Panc1 (cell line): ENCODE data around the gene RPH3AL. TPM values are rescaled to one million over a fixed set of nuclear protein-coding genes. Genes with fewer than 3 reads are reported as not detected.

Source experiments
- ATAC-seq: fragments of 200-7000 bp; cut with Tn5 transposase; 2 replicates; pipeline ENCODE4 v1.9.1; 2020; ENCODE audit warnings: mild to moderate bottlenecking, moderate library complexity
- BruUV-seq: library from RNA; stranded (reverse); fragments of 400-500 nt; replicated peaks from 2 replicates; lab custom pipeline; 2021; lab: Mats Ljungman, UMichigan
- CTCF ChIA-PET: fragments of 300-600 bp; sonication (Branson Sonifier 250); formaldehyde crosslinking; loops from one replicate; lab custom pipeline; 2022; ENCODE audit warnings: antibody characterized with exemption; lab: Charles Lee
- POLR2A ChIA-PET: fragments of 300-600 bp; sonication (Branson Sonifier 250); formaldehyde crosslinking; loops from one replicate; lab custom pipeline; 2022; ENCODE audit warnings: antibody characterized with exemption; lab: Charles Lee
- DNase-seq: peaks from one replicate; pipeline ENCODE4 v3.0.0-alpha.2; 2010; ENCODE audit warnings: low read depth, low spot score
- H3K27ac ChIP-seq: 2 replicates; pipeline ENCODE4 v1.5.1; 2011; ENCODE audit warnings: mild to moderate bottlenecking, low read length, inconsistent platforms
- H3K27me3 ChIP-seq: fragments of 200-500 bp; sonication (Bioruptor generic); 2 replicates; pipeline ENCODE4 v1.6.0; 2014; ENCODE audit warnings: low read length, inconsistent platforms; ENCODE audit not compliant: control insufficient read depth, insufficient read depth
- H3K36me3 ChIP-seq: fragments of 200-500 bp; sonication (Bioruptor generic); 2 replicates; pipeline ENCODE4 v1.5.1; 2014; ENCODE audit warnings: inconsistent platforms, mild to moderate bottlenecking, low read length, moderate library complexity; ENCODE audit not compliant: control insufficient read depth, insufficient read depth
- H3K4me1 ChIP-seq: 2 replicates; pipeline ENCODE4 v1.5.1; 2011; ENCODE audit warnings: inconsistent platforms, mild to moderate bottlenecking, low read length, moderate library complexity; ENCODE audit not compliant: control insufficient read depth, insufficient read depth
- H3K4me3 ChIP-seq, 2 experiments: 2 replicates each; pipeline ENCODE4 v1.5.1; 2011 to 2012; ENCODE audit warnings: low read depth in 2 of 2, low read length in 2 of 2, mild to moderate bottlenecking in 2 of 2, inconsistent platforms in 1 of 2, moderate library complexity in 1 of 2
- H3K9me3 ChIP-seq: fragments of 200-500 bp; sonication (Bioruptor generic); 2 replicates; pipeline ENCODE4 v1.5.1; 2014; ENCODE audit warnings: low read depth, mild to moderate bottlenecking, inconsistent platforms, low read length, moderate library complexity; ENCODE audit not compliant: control insufficient read depth, insufficient read depth
- POLR2AphosphoS5 ChIP-seq: IDR thresholded peaks from 2 replicates; pipeline ENCODE4 v1.6.1; 2012; ENCODE audit warnings: mild to moderate bottlenecking, low read depth, low read length, moderate library complexity
- SIN3A ChIP-seq: IDR thresholded peaks from 2 replicates; pipeline ENCODE4 v1.6.1; 2012; ENCODE audit warnings: low read depth, mild to moderate bottlenecking, low read length, moderate library complexity, borderline replicate concordance; ENCODE audit not compliant: insufficient read depth
- TCF7L2 ChIP-seq: IDR thresholded peaks from 2 replicates; pipeline ENCODE4 v1.6.1; 2011; ENCODE audit warnings: mild to moderate bottlenecking, low read depth, low read length, inconsistent platforms
- in situ Hi-C: cut with HindIII; loops from 2 replicates; pipeline ENCODE4 v1.10.0; 2016; ENCODE audit warnings: low sequenced_read_pairs, low pct_unique_long_range_greater_than_20kb
- intact Hi-C: fragments of 100-400 bp; cut with micrococcal nuclease; formaldehyde crosslinking; loops from one replicate; pipeline ENCODE4 v1.10.0; 2022; ENCODE audit not compliant: unreplicated experiment
- total RNA-seq: library from RNA; stranded (reverse); gene quantifications from one replicate; pipeline ENCODE4 v1.2.1, GENCODE V29; 2021; ENCODE audit not compliant: unreplicated experiment
- TF ChIP-seq, protein P1 (sequence below), 2 experiments: IDR thresholded peaks; 2 replicates each; pipeline ENCODE4 v1.6.1; 2011 to 2012; ENCODE audit warnings: low read depth in 2 of 2, control low read depth in 1 of 2, low read length in 1 of 2, mild to moderate bottlenecking in 1 of 2, moderate library complexity in 1 of 2; ENCODE audit not compliant: insufficient read depth in 1 of 2
- TF ChIP-seq, protein P2 (sequence below): fragments of 450-650 bp; IDR thresholded peaks from 2 replicates; pipeline ENCODE4 v1.5.1; 2017; ENCODE audit warnings: mild to moderate bottlenecking

RPH3AL gene
- total RNA-seq, 1 experiment from 2014 or later, result 2.2 TPM

DNA sequence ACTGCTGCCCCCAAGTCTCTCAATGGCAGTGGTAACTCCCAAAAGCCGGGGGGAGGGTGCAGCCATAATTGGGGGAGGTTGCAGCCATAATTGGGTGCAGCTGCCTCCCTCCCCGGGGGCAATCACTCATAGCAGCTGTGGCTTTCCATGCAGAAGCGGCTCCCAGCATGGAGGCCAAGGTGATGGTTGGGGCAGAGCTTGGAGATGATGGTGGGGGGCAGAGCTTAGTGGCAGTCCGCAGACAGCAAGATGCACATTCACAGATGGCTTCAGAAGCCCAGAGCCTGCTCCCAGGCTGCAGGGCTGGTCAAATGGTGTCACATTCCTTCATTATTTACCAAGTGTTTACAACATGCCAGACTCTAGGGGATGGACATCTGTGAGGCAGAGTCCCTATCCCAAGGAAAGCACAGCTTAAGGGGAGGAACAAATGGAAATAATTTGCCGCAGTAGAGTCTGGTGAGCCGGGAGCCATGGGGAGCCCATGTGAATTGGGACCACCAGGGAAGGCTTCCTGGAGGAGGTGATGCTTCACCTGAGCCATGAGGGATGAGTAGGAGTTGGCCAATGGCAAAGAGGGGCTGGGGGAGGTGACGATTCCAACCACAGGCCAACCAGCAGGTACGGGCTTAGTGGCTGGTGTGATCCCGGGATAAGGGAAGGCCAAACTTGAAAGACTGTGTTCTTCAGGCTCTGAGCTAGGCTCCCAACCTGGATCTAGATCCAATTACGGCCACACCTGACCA lies 179.3 kb downstream of the RPH3AL start:
- no peaks in the 10 kb centered on the region for H3K36me3 ChIP-seq
- CTCF ChIA-PET, result no interaction called here
- in situ Hi-C loops (no loop called here), intact Hi-C loops (no loop called here)
- H3K27me3 ChIP-seq, result no peaks in the 10 kb centered on the region
- BruUV-seq, result no TSS peak
- H3K27ac ChIP-seq, result no peak overlapping the region
- POLR2A ChIA-PET, result interaction anchor here (0.7 kb wide), 1 partner anchor 209 kb away, joined by 3 read pairs; no protein-coding TSS in a partner anchor
- ATAC-seq (no peak), DNase-seq (no peak)
- H3K4me3 ChIP-seq, result no peak overlapping the region
- TF ChIP-seq, protein P1, sequence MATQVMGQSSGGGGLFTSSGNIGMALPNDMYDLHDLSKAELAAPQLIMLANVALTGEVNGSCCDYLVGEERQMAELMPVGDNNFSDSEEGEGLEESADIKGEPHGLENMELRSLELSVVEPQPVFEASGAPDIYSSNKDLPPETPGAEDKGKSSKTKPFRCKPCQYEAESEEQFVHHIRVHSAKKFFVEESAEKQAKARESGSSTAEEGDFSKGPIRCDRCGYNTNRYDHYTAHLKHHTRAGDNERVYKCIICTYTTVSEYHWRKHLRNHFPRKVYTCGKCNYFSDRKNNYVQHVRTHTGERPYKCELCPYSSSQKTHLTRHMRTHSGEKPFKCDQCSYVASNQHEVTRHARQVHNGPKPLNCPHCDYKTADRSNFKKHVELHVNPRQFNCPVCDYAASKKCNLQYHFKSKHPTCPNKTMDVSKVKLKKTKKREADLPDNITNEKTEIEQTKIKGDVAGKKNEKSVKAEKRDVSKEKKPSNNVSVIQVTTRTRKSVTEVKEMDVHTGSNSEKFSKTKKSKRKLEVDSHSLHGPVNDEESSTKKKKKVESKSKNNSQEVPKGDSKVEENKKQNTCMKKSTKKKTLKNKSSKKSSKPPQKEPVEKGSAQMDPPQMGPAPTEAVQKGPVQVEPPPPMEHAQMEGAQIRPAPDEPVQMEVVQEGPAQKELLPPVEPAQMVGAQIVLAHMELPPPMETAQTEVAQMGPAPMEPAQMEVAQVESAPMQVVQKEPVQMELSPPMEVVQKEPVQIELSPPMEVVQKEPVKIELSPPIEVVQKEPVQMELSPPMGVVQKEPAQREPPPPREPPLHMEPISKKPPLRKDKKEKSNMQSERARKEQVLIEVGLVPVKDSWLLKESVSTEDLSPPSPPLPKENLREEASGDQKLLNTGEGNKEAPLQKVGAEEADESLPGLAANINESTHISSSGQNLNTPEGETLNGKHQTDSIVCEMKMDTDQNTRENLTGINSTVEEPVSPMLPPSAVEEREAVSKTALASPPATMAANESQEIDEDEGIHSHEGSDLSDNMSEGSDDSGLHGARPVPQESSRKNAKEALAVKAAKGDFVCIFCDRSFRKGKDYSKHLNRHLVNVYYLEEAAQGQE (IDR thresholded peaks at IDR 0.05; ENCODE audit: insufficient read depth in 1 of 2, low read depth in 2 of 2, low read length in 1 of 2), result no peak
- no peak for TF ChIP-seq SIN3A
- no peak for TF ChIP-seq TCF7L2
- H3K4me1 ChIP-seq, result no peaks in the 10 kb centered on the region
- no peaks in the 10 kb centered on the region for H3K9me3 ChIP-seq

DNA sequence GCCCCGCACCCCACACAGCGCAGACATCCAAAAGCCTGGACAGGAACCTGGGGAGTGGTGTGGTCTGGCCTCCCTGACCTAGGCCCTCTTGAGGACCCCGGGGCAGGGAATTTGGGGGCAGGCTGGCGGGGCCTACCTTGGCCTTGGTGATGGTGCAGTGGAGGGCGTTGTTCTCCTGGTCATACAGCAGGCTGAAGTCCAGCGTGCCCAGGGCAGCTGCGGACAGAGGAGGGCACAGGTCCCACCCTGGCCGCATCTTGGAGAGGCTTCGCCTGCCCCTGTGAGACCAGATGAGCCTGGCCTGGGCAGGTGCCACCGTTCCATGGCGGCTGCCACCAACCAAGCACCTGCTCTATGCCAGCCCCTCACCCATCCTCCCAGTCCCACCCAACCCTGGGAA lies 180.2 kb downstream of the RPH3AL start:
- BruUV-seq, result no TSS peak
- Histone ChIP-seq H3K27ac (no peak overlapping the region), H3K4me1 (no peaks in the 10 kb centered on the region), H3K36me3 (no peaks in the 10 kb centered on the region), H3K9me3 (no peaks in the 10 kb centered on the region), H3K27me3 (no peaks in the 10 kb centered on the region), H3K4me3 (no peak overlapping the region)
- no peak for ATAC-seq
- in situ Hi-C loops (no loop called here), intact Hi-C loops (no loop called here)
- CTCF ChIA-PET, result no interaction called here
- DNase-seq, result no peak
- TF ChIP-seq TCF7L2 (no peak), SIN3A (no peak), POLR2AphosphoS5 (no peak)
- TF ChIP-seq, protein P2, sequence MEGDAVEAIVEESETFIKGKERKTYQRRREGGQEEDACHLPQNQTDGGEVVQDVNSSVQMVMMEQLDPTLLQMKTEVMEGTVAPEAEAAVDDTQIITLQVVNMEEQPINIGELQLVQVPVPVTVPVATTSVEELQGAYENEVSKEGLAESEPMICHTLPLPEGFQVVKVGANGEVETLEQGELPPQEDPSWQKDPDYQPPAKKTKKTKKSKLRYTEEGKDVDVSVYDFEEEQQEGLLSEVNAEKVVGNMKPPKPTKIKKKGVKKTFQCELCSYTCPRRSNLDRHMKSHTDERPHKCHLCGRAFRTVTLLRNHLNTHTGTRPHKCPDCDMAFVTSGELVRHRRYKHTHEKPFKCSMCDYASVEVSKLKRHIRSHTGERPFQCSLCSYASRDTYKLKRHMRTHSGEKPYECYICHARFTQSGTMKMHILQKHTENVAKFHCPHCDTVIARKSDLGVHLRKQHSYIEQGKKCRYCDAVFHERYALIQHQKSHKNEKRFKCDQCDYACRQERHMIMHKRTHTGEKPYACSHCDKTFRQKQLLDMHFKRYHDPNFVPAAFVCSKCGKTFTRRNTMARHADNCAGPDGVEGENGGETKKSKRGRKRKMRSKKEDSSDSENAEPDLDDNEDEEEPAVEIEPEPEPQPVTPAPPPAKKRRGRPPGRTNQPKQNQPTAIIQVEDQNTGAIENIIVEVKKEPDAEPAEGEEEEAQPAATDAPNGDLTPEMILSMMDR, result no peak
- TF ChIP-seq, protein P1 (IDR thresholded peaks at IDR 0.05; ENCODE audit: insufficient read depth in 1 of 2, low read depth in 2 of 2, low read length in 1 of 2), result no peak
- POLR2A ChIA-PET, result interaction anchor here (0.7 kb wide), 1 partner anchor 210 kb away, joined by 3 read pairs; no protein-coding TSS in a partner anchor
